Upper lobe of left lung (tissue), 4 donors: ENCODE results near the gene GLRA1.

Experiments
- CTCF ChIP-seq, 6 experiments: fragments of 450-650 bp in 4 of 6; fragments of 200-600 bp in 2 of 6; sonication (generic) in 2 of 6; IDR thresholded peaks; one replicate each; pipeline ENCODE4 v1.5.1; 2016 to 2019; ENCODE audit warnings: antibody characterized with exemption in 6 of 6
- EP300 ChIP-seq, 4 donors: sonication (generic); formaldehyde crosslinking; IDR thresholded peaks; one replicate each; pipeline ENCODE4 v1.5.1; 2017; ENCODE audit warnings: antibody characterized with exemption in 4 of 4, control low read depth in 2 of 4
- POLR2A ChIP-seq, 4 donors: fragments of 450-650 bp; IDR thresholded peaks; one replicate each; pipeline ENCODE4 v1.5.1; 2016 to 2017; ENCODE audit warnings: antibody characterized with exemption in 4 of 4, mild to moderate bottlenecking in 2 of 4
- POLR2AphosphoS5 ChIP-seq, 2 donors: sonication (generic); formaldehyde crosslinking; IDR thresholded peaks; one replicate each; pipeline ENCODE4 v1.5.1; 2017; ENCODE audit warnings: antibody characterized with exemption in 2 of 2

GRCh38 chr5:151949113-151949512 is 24.5 kb upstream of the GLRA1 start:
- TF ChIP-seq POLR2A (IDR thresholded peaks at IDR 0.05) (no peak), POLR2AphosphoS5 (IDR thresholded peaks at IDR 0.05) (no peak), CTCF (IDR thresholded peaks at IDR 0.05) (no peak), EP300 (IDR thresholded peaks at IDR 0.05) (no peak)
